OCI-M1 (cell line): ENCODE measurements around the gene AKNAD1.

ENCODE experiments used
- DNase-seq: peaks from one replicate; lab custom pipeline; 2025; lab: John Stamatoyannopoulos, UW

AKNAD1 gene

GRCh38 chr1:108863984-108864383, 7.1 kb upstream of the AKNAD1 start:
- no peak for DNase-seq

- peak; percentile 43 for DNase-seq
Measured at GRCh38 chr1:108862698-108863477, 6.0 kb upstream of the AKNAD1 start.

- no peak for DNase-seq
Measured at GRCh38 chr1:108862017-108862610, 5.2 kb upstream of the AKNAD1 start.

- DNase-seq: no peak
Measured at GRCh38 chr1:108861566-108861965, 4.7 kb upstream of the AKNAD1 start.

- DNase-seq: no peak
Measured at GRCh38 chr1:108860190-108860907, 3.5 kb upstream of the AKNAD1 start.

- no peak for DNase-seq
Measured at GRCh38 chr1:108858230-108858950, 1.5 kb upstream of the AKNAD1 start.

- DNase-seq: no peak
Measured at GRCh38 chr1:108854221-108855019, 2.5 kb downstream of the AKNAD1 start.

- no peak for DNase-seq
Measured at GRCh38 chr1:108852221-108852975, 4.5 kb downstream of the AKNAD1 start.

GRCh38 chr1:108851567-108851966, 5.3 kb downstream of the AKNAD1 start:
- DNase-seq: no peak

- no peak for DNase-seq
Measured at GRCh38 chr1:108850929-108851328, 6.0 kb downstream of the AKNAD1 start.

GRCh38 chr1:108848806-108849205, 8.1 kb downstream of the AKNAD1 start:
- no peak for DNase-seq

- no peak for DNase-seq
Measured at GRCh38 chr1:108847494-108847893, 9.4 kb downstream of the AKNAD1 start.

GRCh38 chr1:108845991-108846390, 10.9 kb downstream of the AKNAD1 start:
- no peak for DNase-seq

GRCh38 chr1:108845446-108845845, 11.4 kb downstream of the AKNAD1 start:
- DNase-seq: no peak

GRCh38 chr1:108843390-108844137, 13.3 kb downstream of the AKNAD1 start:
- DNase-seq: peak; percentile 14

- DNase-seq: peak; percentile 42
Measured at GRCh38 chr1:108842525-108843181, 14.2 kb downstream of the AKNAD1 start.

GRCh38 chr1:108841703-108842102, 15.2 kb downstream of the AKNAD1 start:
- no peak for DNase-seq

GRCh38 chr1:108832929-108833328, 24.0 kb downstream of the AKNAD1 start:
- DNase-seq: no peak

- no peak for DNase-seq
Measured at GRCh38 chr1:108831225-108831624, 25.7 kb downstream of the AKNAD1 start.
